SH-SY5Y (cell line): ENCODE results near the gene SMIM1.

Source experiments
- GATA2 ChIP-seq: IDR thresholded peaks from 2 replicates; pipeline ENCODE4 v1.6.1; 2011; ENCODE audit warnings: mild to moderate bottlenecking, low read depth, low read length
- GATA3 ChIP-seq: IDR thresholded peaks from 2 replicates; pipeline ENCODE4 v1.6.1; 2011; ENCODE audit warnings: low read depth, mild to moderate bottlenecking, low read length, moderate library complexity

DNA sequence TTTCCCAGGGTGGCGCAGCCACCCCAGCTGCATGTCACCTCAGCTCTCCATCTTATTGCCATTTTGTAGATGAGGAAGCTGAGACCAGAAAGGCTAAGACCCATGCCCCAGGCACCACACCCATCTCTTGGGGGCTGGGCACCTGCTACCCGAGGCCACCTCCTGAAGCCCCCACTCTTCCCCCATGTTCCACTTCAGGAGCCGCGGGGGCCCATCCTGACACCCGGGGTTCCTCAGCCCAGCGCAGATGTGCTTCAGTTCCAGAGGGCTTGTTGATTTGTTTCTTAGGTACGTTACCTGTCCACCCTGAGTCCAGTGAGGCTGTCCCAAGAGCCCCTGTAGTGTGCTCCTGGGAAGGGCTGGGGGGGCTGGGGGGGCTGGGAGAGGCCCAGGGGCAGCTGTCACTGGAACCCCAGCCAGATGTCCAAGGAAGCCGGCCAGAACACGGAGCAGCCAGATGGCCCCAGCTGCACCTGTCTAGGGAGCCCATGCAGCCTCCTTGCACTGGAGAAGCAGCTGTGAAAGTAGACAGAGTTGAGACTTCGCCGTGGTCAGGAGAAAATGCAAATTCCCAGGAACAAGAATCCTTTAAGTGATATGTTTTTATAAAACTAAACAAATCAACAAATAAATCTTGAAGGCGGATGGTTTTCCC, 37.4 kb upstream of the SMIM1 start:
- TF ChIP-seq GATA2 (no peak), GATA3 (no peak)
